ENCODE data around the gene COPS4. TPM values are rescaled to one million over a fixed set of nuclear protein-coding genes. Genes with fewer than 3 reads are reported as not detected.
"Not testable (repeated sequence)": the region's sequence is repeated elsewhere in the genome, so short reads cannot be mapped to it uniquely, and the experiment has no call there.

COPS4 gene
- total and polyA plus RNA-seq, 10 of the 15 experiments (the other 5 are each of a cell fraction or from before 2014, with no cell fraction given) = 34.2 to 159 (median 66.7) TPM

- not testable (repeated sequence) for H3K36me3 ChIP-seq (ENCODE audit: control insufficient read depth in 2 of 2, insufficient read depth in 2 of 2, low read length in 1 of 2); BruUV-seq (replicated peaks); H3K9me3 ChIP-seq (replicated peaks; ENCODE audit: control insufficient read depth, insufficient read depth, low read length); DNase-seq (ENCODE audit: low read depth, low spot score); ATAC-seq; H4K20me1 ChIP-seq (ENCODE audit: control insufficient read depth, insufficient read depth); H3K27me3 ChIP-seq (replicated peaks in 1 of 2; ENCODE audit: control insufficient read depth in 2 of 2, insufficient read depth in 2 of 2, low read length in 1 of 2); H2AFZ ChIP-seq (ENCODE audit: control insufficient read depth, low read depth, low read length); FAIRE-seq
- WGBS (ENCODE audit: insufficient coverage, insufficient replicate concordance, low lambda C conversion rate, missing lambda C conversion rate) = 4% methylated on average over 7 of the region's 7 CpGs
- ChIA-PET SMC1A (ENCODE audit: uncharacterized antibody, unreplicated experiment) (interaction anchor here (1.1 to 9.7 kb wide), 15 partner anchors 13 to 162 kb away, joined by 3 to 183 read pairs (median 33); no protein-coding TSS in a partner anchor), CTCF (interaction anchor here (1.0 to 6.4 kb wide), 12 partner anchors 34 to 171 kb away, joined by 3 to 43 read pairs (median 8); no protein-coding TSS in a partner anchor), RAD21 (ENCODE audit: unreplicated experiment) (interaction anchor here (0.8 to 7.0 kb wide), 17 partner anchors 37 to 169 kb away, joined by 3 to 127 read pairs (median 9); partner anchors contain the start of gene COPS4), POLR2A (interaction anchor here (0.6 to 8.0 kb wide), 4 partner anchors 62 to 169 kb away, joined by 3 to 77 read pairs (median 8); no protein-coding TSS in a partner anchor)
- Histone ChIP-seq H3K79me2 (ENCODE audit: control insufficient read depth, insufficient read depth, low read length) (peaks cover 83% of the 10 kb centered on the region), H3K4me3 (peak overlapping the region; percentile 78), H3K27ac (ENCODE audit: control insufficient read depth, insufficient read depth) (peak overlapping the region; percentile 71), H3K4me1 (ENCODE audit: control insufficient read depth, insufficient read depth, low read length) (peaks cover 14% of the 10 kb centered on the region), H3K9ac (ENCODE audit: control insufficient read depth, insufficient read depth, low read length) (peak overlapping the region; percentile 65), H3K4me2 (ENCODE audit: control insufficient read depth, insufficient read depth) (peak overlapping the region; percentile 51)
- in situ Hi-C loops (cut with MboI) (loop anchor here (5.0 kb wide), 1 partner anchor 106 kb away; no protein-coding TSS in a partner anchor), intact Hi-C loops (cut with micrococcal nuclease; ENCODE audit: unreplicated experiment) (loop anchor here (5.0 kb wide), 1 partner anchor 219 kb away; the partner anchor contains the start of gene SEC31A)
- TF ChIP-seq NBN (IDR thresholded peaks at IDR 0.05) (0 out of 2 replicates have a peak, but pooled peaks have one; percentile 19), CBX5 (IDR thresholded peaks at IDR 0.05; ENCODE audit: low read depth) (0 out of 2 replicates have a peak, but pooled peaks have one; percentile 6)
Observed at GRCh38 chr4:83111751-83112141, 76.8 kb downstream of the COPS4 start.

- FAIRE-seq = no peak
- TF ChIP-seq CUX1 (IDR thresholded peaks at IDR 0.05; ENCODE audit: insufficient replicate concordance, low read depth, low read length) (peak; percentile 37), ZNF24 (IDR thresholded peaks at IDR 0.05) (0 out of 2 replicates have a peak, but pooled peaks have one; percentile 21), POU2F2 (IDR thresholded peaks at IDR 0.05; ENCODE audit: borderline replicate concordance, low read depth, low read length) (peak; percentile 69; the same call in 2 of the 3 replicates), NBN (IDR thresholded peaks at IDR 0.05) (0 out of 2 replicates have a peak, but pooled peaks have one; percentile 0), YBX1 (IDR thresholded peaks at IDR 0.05) (no peak), MLLT1 (IDR thresholded peaks at IDR 0.05) (peak; percentile 62; the same call in 1 of the 2 replicates)
Observed at GRCh38 chr4:83112231-83112630, 77.2 kb downstream of the COPS4 start.

More at GRCh38 chr4:83112231-83112630, 77.2 kb downstream of the COPS4 start:
- ATAC-seq (peak; percentile 46), DNase-seq (ENCODE audit: low read depth, low spot score) (peak; percentile 86)
- H4K20me1 ChIP-seq (ENCODE audit: control insufficient read depth, insufficient read depth) = no peaks in the 10 kb centered on the region
- peaks cover 14% of the 10 kb centered on the region for H3K4me1 ChIP-seq (ENCODE audit: control insufficient read depth, insufficient read depth, low read length)
- SMC1A ChIA-PET (ENCODE audit: uncharacterized antibody, unreplicated experiment) = interaction anchor here (0.8 to 9.7 kb wide), 27 partner anchors 11 to 347 kb away, joined by 3 to 183 read pairs (median 5); partner anchors contain the start of gene COQ2
- BruUV-seq (replicated peaks) = no TSS peak
- POLR2A ChIA-PET = interaction anchor here (0.7 to 8.0 kb wide), 9 partner anchors 38 to 212 kb away, joined by 3 to 77 read pairs (median 5); partner anchors contain the start of gene THAP9
- H3K27me3 ChIP-seq (replicated peaks in 1 of 2; ENCODE audit: control insufficient read depth in 2 of 2, insufficient read depth in 2 of 2, low read length in 1 of 2) = no peaks in the 10 kb centered on the region
- H3K9me3 ChIP-seq (replicated peaks; ENCODE audit: control insufficient read depth, insufficient read depth, low read length) = no peaks in the 10 kb centered on the region
- RAD21 ChIA-PET (ENCODE audit: unreplicated experiment) = interaction anchor here (0.8 to 7.0 kb wide), 26 partner anchors 13 to 212 kb away, joined by 3 to 127 read pairs (median 7); partner anchors contain the start of gene COPS4
- WGBS (ENCODE audit: insufficient coverage, insufficient replicate concordance, low lambda C conversion rate, missing lambda C conversion rate) = 3% methylated on average over 2 of the region's 2 CpGs
- intact Hi-C loops (cut with micrococcal nuclease; ENCODE audit: unreplicated experiment) (loop anchor here (5.0 kb wide), 1 partner anchor 220 kb away; the partner anchor contains the start of gene SEC31A), in situ Hi-C loops (cut with MboI) (loop anchor here (5.0 kb wide), 1 partner anchor 105 kb away; no protein-coding TSS in a partner anchor)
- H3K4me2 ChIP-seq (ENCODE audit: control insufficient read depth, insufficient read depth) = peak overlapping the region; percentile 97
- peak overlapping the region; percentile 99 for H3K27ac ChIP-seq (ENCODE audit: control insufficient read depth, insufficient read depth)
- H3K9ac ChIP-seq (ENCODE audit: control insufficient read depth, insufficient read depth, low read length) = peak overlapping the region; percentile 97
- H3K4me3 ChIP-seq = peak overlapping the region; percentile 88
- CTCF ChIA-PET = interaction anchor here (0.8 to 6.4 kb wide), 20 partner anchors 12 to 170 kb away, joined by 3 to 43 read pairs (median 5); no protein-coding TSS in a partner anchor
- no peaks in the 10 kb centered on the region; a peak in 1 of 4 replicates for H3K36me3 ChIP-seq (ENCODE audit: control insufficient read depth in 2 of 2, insufficient read depth in 2 of 2, low read length in 1 of 2)
- peak overlapping the region; percentile 61; the same call in 1 of the 2 replicates for H2AFZ ChIP-seq (ENCODE audit: control insufficient read depth, low read depth, low read length)
- peaks cover 80% of the 10 kb centered on the region for H3K79me2 ChIP-seq (ENCODE audit: control insufficient read depth, insufficient read depth, low read length)

Data from GM12878 (cell line).